Measurements from ENCODE around the gene BNC2.

The BNC2 gene

DNA sequence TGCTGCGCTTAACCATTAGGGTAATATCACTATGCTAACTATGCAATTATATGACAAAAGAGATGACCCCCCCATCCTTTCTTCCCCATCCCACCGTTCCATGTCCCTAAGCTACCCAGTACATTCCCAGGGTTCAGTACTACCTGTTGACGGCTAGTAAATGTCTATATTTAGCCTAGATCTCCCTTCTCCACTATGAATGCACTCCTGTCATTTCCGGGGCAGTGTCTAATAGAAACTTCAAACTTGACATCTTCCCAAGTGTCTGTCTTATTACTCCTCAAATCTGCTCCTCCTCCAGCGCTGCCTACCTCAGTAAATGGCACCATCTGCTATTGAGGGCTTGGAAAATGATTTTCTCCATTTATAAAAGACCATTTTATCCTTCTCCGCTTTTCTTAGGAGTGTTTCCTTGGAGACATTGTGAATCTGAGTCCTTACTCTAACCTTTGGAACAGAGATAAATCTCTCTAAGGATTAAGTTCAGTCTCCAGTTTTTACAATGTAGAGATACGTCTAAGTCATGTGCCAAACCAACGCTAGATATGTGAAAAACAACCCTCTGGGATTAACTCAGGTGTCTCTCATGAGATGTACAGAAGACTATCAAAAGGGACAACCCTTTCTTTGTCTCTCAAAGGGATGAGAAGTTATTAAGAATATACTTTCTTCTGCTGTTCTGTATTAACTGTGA lies 114.9 kb downstream of the BNC2 start:
- no peak for DNase-seq (ENCODE audit: low read depth in 3 of 3)

DNA sequence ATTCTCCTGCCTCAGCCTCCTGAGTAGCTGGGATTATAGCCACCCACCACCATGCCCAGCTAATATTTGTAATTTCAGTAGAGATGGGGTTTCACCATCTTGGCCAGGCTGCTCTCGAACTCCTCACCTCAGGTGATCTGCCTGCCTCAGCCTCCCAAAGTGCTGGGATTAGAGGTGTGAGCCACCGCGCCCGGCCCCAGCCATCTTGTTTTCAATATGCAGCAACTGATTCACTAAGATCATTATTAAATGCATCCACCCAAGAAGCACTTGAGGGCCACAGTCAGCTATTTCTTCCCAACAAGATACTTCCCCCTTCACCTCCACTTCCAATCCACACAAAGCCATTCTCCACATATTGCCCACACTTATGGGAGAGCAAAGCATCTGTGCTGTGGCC lies 115.8 kb downstream of the BNC2 start:
- DNase-seq (ENCODE audit: low read depth in 3 of 3): no peak

DNA sequence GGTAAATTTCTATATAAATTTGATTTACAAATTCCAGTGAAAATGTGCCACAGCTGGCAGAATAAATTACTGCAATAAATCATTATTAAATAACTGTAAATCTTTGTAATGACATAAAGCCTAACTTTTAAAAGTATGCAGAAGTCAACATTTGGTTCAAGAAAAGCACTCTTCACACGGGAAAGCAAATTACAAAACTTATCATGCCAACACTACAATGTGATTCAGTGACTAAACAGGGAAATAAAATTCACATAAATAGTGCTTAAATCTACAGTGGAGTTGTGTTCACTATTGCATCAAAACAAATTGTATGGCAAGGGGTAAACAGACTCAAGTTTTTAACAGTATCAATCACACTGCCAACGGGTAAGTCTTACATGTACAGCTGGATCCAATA lies 117.2 kb downstream of the BNC2 start:
- no peak for DNase-seq (ENCODE audit: low read depth in 3 of 3)

DNA sequence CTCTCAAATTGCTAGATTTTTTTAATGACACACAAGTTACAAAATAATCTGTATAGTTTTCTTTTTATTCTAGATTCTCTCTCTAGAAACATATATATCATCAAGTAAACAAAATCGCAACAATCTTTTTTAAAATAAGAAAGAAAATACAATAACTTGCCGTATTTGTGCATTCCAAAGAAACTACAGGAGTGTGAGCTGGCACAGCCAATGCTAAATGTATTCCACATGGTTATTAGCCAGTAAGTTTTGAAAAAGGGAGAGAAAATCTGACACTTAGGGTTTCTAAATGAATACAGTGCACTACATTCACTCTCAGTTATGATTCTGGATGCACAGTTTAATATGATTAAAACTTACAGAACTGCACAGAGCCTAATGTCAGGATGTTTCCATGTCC lies 117.9 kb downstream of the BNC2 start:
- no peak for DNase-seq (ENCODE audit: low read depth in 3 of 3)

DNA sequence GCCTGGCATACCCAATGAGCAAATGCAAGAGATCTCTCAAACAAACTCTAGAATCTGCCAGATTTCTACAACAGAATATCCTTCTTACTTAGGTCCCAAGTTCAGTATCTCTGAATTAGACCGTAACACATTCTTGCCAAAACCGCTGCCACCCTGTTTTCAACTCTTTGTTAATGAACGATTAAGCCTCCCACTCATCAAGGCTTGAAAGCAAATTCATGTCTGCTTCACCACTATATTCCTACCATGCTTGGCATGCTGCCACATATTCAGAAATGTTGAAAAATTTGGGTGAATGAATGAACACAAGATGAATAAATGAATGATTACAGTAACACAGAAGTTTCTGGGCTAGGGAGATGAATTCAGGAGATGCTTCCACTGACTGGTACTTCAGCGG lies 119.9 kb downstream of the BNC2 start:
- DNase-seq (ENCODE audit: low read depth in 3 of 3): no peak

DNA sequence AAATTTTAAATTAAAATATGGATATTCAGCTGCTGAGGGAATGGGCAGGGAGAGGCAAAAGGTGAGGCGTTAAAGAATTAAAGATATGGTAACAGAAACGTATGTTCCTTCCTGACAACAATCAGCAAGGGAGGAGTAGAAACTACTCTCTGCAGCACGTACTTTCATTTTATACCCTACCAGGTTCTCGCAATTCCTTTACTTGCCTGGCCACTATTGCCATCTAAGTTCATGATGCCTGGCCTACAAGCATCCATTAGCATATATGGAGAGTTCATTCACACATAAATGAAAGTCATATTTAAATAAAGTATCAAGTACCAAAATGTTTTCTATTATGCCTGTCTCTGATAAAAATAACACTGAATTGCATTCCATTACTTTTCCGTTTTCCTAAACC lies 125.1 kb downstream of the BNC2 start:
- DNase-seq (ENCODE audit: low read depth in 3 of 3): no peak

DNA sequence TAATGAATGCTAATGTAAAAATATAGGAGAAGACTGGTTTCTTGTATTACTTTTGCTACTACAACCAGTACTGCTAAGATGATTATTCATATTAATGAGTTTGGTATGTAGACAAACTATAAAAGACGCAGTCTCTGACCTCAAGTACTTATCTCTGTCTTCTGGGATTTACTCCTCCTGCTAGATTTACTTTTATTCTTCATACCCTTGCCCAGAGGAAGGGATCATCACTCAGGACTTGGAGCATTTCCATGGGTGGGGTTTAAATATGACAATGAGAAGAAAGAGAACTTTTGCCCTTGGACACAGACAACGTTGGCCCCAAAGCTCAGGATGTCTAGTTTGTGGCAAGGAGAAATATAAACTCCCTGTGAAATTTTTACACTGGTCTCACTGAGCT lies 126.1 kb downstream of the BNC2 start:
- no peak for DNase-seq (ENCODE audit: low read depth in 3 of 3)

DNA sequence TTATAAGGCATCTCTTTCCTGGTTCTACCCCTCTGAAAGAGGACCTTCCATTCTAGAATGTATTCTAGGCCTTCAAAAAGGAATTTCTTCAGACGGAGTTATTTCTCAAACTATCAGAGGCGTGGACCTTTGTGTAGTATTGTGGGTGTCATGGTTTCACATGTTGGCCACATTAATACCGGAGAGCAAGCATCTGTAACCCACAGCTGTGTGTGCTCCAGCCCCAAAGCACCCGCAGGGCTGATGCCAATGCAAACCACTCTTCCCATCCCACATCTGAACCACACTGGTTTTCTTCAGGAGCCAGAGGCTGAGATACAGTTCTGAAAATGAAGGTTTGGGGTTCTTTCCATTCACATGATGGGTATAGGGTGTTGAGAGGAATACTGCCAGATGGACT lies 127.1 kb downstream of the BNC2 start:
- no peak for DNase-seq (ENCODE audit: low read depth in 3 of 3)

DNA sequence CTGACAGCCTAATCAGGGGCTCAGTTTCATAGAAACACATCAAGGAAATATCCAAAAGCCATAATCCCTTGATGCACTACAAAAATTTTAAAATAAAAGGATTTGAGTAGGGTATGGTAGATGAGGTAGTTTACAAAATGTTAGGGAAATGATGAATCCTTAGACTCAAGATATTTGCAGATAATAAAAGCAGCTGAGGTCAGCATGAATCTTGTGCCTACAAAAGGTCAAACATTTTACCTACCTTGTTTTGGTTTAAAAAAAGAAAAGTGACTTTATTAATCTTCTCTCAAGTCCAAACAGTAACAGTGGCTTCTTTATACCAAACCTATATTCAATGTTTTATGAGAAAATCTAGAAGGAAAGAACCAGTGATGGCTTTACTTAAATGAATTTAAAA lies 135.5 kb downstream of the BNC2 start:
- DNase-seq (ENCODE audit: low read depth in 3 of 3): no peak

DNA sequence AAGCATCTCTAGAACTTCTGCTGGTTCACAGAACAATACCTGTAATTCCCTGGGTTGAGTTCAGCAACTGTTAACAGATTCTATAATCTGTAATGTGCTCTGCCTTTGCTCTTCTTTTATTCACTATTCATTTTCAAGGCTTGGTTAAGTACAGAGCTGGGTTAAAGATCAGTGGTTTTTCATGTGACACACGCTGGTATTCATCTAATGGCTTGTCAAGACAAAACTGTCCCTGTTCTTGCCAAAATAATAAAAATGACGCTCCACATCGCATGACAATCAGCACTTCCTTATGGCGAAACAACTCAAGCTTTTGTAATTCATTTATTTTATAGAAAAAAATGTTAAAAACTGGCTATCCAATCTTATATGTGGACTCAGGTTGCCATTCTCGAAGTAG lies 137.9 kb downstream of the BNC2 start:
- DNase-seq (ENCODE audit: low read depth in 3 of 3): no peak

DNA sequence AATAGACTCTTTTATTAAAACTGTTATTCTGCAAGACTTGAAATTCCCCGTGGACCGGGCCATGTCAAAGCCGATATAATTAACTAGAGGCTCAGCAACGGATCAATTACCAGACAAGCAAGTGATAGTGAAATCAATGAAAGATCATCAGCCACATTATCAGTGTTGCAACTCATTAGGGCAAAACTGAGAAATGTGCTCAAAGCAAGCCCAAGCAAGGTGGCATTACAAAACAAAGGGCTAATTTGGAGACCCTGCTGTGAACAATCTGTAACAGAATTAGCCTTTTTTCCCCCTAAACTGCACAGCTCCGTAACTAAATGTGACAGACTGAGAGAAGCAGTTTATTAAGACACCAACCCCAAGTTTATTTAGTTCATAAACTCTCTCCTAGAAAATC lies 140.3 kb downstream of the BNC2 start:
- DNase-seq (ENCODE audit: low read depth in 3 of 3): no peak

DNA sequence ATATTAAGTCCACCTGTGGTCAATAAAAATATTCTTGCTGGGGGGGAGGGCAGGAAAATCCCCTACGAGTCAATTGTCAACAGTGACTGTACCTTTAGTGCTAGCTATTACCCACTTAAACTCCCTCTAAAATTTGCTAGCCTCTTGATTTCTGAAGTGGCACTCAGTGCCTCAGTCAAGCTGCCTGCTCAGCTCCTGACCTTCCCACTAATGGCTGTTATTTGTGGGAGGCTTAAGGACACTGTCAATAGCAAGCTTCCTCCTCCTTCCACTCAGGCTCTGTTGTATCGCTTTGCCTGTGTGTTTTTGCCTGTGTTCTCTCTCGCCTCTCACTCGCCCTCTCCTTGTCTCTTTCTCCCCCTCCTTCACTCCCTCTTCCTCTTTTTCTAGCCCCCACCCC lies 140.8 kb downstream of the BNC2 start:
- no peak for DNase-seq (ENCODE audit: low read depth in 3 of 3)

DNA sequence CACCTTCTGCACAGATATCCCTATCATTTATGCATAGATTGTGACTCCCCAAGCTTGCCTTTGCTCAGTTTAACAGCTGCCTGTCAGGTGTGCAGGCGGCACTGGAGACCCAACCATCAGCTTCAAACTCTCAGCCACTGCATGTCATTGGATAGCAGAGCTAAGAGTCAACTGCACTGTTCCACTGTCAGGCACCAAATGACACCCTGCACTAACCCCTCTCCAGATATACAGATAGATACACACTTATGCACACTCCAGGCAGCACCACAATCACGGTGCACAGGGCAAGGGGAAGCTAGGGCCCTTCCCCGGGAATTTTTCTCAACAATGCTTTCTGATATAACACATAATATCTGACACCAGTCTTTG lies 142.3 kb downstream of the BNC2 start:
- DNase-seq (ENCODE audit: low read depth in 3 of 3): no peak

DNA sequence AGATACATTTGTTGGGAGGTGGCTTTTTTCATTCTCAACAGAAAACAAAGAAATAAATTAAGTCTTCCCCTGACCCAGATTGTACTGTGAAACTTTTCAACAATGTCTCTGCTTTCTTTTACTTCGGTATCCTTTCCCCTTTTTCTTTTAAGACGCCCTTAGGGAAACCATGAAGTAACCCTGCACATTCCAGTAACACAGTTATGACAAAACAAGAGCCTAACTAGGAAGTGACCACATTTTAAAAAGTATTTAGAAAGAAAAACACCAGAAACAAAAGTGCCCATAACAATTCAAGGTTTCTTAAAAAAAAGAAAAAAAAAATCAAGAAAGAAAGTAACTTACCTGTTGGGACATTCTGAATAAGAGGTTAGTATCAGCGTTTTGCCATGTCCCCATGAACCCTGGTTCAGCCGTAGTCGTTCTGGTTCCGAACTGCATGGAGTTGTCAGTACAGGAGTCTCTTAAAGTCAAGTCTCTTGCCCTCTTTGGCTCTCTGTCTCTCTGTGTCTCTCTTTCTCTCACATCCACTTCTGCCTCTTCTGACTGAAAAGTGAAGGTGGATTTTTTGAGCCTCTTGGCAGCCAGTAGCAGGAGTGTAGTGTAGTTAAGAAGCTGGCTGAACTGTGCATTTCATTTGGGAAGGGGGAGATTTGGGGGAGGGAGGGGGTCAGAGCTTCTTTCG lies 142.9 kb downstream of the BNC2 start:
- no peak for DNase-seq (ENCODE audit: low read depth in 3 of 3)

DNA sequence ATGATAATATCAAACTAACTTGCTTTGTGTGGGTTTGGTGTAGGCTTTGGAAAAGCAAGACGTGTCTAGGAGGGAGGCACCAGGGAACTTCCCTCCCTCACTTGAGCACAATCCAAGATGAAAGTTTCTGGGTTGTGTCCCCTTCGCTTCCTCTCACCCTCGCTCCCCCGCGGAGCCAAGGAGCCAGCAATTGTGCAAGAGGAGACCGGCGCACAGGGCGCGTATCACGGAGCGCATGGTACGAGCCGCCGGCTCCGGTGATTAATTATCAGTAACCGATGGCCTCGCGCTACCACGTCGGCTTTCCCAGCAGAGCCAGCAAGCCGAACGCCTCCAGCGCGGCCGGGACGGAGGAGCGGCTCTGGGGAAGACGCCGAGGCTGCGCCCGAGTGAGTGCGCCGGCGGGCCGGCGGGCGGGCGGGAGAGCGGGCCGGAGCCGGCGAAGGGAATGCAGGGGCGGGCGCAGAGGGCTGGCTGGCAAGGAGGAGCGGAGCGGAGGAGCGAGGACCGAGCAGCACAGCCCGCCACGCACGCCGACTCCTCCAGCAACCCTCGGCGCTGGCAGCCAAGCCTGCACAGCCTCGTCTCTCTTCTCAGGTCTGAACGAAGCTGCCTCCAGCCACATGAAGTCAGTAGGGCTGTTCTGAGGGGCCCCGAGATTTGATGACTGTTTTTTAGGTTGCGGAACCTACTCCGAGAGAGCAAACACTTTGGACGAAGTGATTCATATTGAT lies 143.6 kb downstream of the BNC2 start:
- no peak for DNase-seq (ENCODE audit: low read depth in 3 of 3)

DNA sequence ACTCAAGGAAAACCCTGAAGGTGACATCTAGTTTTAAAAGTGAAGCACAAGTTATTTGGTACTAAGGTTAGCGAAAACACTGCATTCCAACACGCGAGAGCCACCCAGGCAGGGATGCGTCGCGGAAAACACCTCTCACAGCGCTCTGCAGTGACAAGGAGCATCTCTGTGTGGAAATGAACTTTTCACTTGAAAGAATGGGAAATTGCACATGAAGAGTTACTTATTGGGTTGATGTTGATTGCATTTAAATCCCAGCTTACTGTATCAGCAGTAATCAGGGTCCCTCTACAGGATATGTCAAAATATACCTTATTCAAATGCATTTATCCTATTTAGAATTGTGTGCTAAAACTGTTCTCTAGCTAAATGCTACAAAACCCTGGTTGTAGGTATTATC lies 144.4 kb downstream of the BNC2 start:
- DNase-seq (ENCODE audit: low read depth in 3 of 3): no peak

DNA sequence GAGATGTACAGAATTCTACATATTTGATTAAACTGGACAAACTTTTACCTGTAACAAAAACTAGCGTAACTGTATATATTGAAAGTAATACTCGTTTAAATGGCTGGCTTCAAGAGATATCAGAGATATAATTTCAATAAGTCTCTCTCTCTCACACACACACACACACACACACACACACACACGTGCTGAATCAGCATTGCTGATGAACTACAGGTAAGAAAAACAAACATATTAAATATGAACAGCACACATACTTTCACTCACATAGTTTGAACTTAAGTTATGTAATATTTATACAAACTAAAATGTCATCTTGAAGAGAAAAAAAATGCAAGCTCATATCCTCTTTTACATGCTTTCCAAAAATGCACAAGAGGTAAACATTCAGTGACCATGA lies 145.4 kb downstream of the BNC2 start:
- DNase-seq (ENCODE audit: low read depth in 3 of 3): no peak

DNA sequence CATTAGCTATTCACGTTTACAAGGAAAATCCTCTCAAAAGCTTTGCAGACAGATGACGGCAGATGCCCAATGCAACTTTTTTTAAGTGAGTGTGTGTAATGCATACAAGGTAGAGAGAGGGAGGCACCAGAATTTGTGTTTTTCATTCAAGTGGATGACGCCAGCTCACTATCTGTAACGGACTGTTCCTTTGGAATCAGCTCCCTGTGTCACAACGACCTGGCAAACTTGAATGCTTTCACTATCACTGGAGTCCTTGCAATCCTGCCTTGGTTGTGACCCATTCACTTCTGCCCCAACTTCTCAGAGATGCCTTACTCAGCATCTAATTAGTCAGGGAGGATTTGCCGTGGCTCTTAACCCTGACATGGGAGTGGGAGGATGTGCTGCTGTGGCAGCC lies 148.5 kb downstream of the BNC2 start:
- DNase-seq (ENCODE audit: low read depth in 3 of 3): no peak

DNA sequence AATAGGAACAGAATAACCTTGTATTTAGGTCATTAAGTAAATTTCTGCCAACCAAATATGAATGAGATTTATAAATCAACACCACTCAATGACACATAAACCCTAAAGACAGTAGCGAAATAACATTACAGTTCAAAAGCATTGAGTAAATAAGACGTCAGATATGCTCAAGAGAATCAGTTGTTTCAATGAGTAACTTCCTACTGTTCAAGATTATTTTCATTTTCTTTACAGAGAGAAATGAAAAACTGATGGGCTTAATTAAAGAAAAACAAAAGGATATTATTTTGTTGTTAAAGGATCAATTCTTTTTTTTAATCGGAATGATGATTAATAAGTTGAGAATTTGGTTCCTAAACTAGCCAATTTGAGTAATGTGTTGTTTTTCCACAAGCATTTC lies 150.1 kb downstream of the BNC2 start:
- no peak for DNase-seq (ENCODE audit: low read depth in 3 of 3)

DNA sequence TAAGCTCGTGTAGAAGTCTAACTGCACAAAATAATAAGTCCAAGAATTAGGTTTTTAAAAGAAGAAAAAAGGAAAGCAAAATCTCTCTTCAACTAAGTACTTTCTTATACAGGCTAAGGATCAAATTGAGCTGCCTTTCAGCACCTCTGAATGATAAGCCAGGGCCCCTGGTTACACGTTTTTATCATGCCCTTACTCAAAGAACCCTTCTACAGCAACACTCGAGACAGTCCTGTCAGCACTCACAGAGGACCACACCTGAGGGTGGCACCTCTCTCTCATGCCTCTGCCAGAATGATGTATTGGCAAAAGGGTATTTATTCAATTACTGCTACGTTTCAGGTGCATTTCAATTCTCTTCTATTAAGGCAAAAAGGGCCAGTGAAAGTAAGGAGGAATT lies 150.5 kb downstream of the BNC2 start:
- DNase-seq (ENCODE audit: low read depth in 3 of 3): no peak

DNA sequence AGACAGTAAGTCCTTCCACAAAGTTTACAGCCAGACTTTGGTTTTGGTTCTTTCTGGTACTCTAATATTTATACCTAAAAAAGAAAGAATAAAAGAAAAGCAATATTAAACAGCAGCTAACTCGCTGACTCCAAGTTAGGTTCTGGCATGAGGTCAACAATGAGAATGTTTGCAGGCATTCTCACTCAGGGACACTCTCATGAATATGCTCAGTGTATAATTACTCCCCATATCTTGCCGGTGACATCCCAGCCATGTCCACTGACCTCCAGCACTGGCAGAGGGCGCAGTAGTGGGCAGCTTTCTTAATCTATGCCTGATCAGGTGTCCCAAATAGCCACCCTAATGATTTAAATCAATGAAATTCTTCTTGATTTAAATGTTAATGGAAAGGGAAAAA lies 151.5 kb downstream of the BNC2 start:
- no peak for DNase-seq (ENCODE audit: low read depth in 3 of 3)

DNA sequence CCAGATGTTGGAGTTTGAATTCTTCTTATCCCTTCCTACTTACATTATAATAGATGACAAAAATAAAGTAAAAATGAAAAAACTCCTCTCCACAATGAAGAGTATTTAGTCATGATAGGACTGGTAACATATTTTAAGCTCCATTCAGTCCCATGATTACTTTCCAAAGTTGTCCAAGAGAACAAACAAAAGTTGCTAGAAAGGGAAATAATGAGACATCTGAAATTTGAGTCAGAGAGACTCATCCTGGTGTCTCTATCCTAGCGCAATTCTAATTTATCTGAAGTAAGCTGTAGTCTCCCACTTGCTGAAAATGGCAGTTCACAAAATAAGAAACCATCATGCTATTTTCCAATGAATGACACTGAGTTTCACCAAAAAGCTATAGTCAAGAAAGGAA lies 152.2 kb downstream of the BNC2 start:
- no peak for DNase-seq (ENCODE audit: low read depth in 3 of 3)

DNA sequence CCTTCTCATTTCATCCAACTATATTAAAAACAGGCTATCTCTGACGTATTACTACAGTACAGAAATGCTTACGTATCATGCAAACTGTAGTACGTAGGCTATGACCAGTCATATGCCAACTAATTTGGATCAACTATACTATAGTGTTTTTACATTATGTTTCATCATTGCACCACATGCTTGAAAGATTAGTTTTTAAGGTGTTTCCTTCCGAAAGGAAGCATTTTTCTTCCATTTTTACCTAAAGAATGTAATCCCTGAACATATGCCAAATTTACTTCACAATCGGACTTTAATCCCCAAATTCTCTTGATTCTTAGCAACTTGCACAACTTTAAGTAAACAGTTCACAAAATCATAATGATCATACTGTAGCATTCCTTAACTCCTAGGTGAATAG lies 153.9 kb downstream of the BNC2 start:
- DNase-seq (ENCODE audit: low read depth in 3 of 3): no peak
